Transverse colon (tissue), 4 donors: ENCODE measurements around the gene TPP2. TPM values are rescaled to one million over a fixed set of nuclear protein-coding genes. Genes with fewer than 3 reads are reported as not detected.

ENCODE experiments used
- DNase-seq: peaks from one replicate; pipeline ENCODE4 v3.0.0-alpha.2; 2019
- H3K27ac ChIP-seq, 4 donors: fragments of 200-600 bp; sonication (generic); 2 replicates each; pipeline ENCODE4 v1.5.1; 2016 to 2018; ENCODE audit warnings: inconsistent platforms in 4 of 4
- H3K27me3 ChIP-seq: fragments of 200-600 bp; sonication (generic); 2 replicates; pipeline ENCODE4 v1.5.1; 2017; ENCODE audit warnings: inconsistent platforms
- H3K36me3 ChIP-seq, 4 donors: fragments of 200-600 bp; sonication (generic); 2 replicates each; pipeline ENCODE4 v1.5.1; 2017 to 2019; ENCODE audit warnings: inconsistent platforms in 4 of 4
- H3K4me1 ChIP-seq, 4 donors: fragments of 200-600 bp; sonication (generic); 2 replicates each; pipeline ENCODE4 v1.5.1; 2017 to 2020; ENCODE audit warnings: inconsistent platforms in 4 of 4
- H3K4me3 ChIP-seq, 4 donors: fragments of 200-600 bp; sonication (generic); 1 replicate in 1 of 4; 2 replicates in 3 of 4; pipeline versions ENCODE4 v1.5.1 to v1.6.1; 2017 to 2019; ENCODE audit warnings: inconsistent platforms in 4 of 4
- H3K9me3 ChIP-seq, 2 donors: fragments of 200-600 bp; sonication (generic); 2 replicates each; pipeline ENCODE4 v1.5.1; 2017 to 2019; ENCODE audit warnings: inconsistent platforms in 2 of 2
- CTCF ChIP-seq, 5 experiments: fragments of 200-600 bp in 3 of 5; fragments of 450-650 bp in 2 of 5; sonication (generic) in 3 of 5; IDR thresholded peaks; 1 replicate in 2 of 5; 2 replicates in 3 of 5; pipeline ENCODE4 v1.5.1; 2016 to 2017; ENCODE audit warnings: antibody characterized with exemption in 5 of 5, inconsistent platforms in 3 of 5, mild to moderate bottlenecking in 2 of 5, moderate library complexity in 1 of 5
- EP300 ChIP-seq: sonication (generic); formaldehyde crosslinking; IDR thresholded peaks from one replicate; pipeline ENCODE4 v1.6.1; 2017; ENCODE audit warnings: antibody characterized with exemption, low read depth
- POLR2A ChIP-seq: fragments of 450-650 bp; IDR thresholded peaks from one replicate; pipeline ENCODE4 v1.6.1; 2016; ENCODE audit warnings: antibody characterized with exemption, mild to moderate bottlenecking, moderate library complexity
- POLR2AphosphoS5 ChIP-seq, 3 donors: sonication (generic); formaldehyde crosslinking; IDR thresholded peaks; one replicate each; pipeline ENCODE4 v1.6.1; 2016; ENCODE audit warnings: antibody characterized with exemption in 3 of 3
- WGBS, 2 donors: methylation state at CpG; one replicate each; pipeline ENCODE4 v1.1.5; 2018; ENCODE audit warnings: low coverage in 1 of 2; 5-methylcytosine and 5-hydroxymethylcytosine counted together
- in situ Hi-C, 4 donors: fragments of 200-750 bp; cut with MboI; loops; one replicate each; pipeline versions ENCODE4 v1.15.0 to v1.15.1; 2017; ENCODE audit warnings: low sequenced_read_pairs in 3 of 4, low pct_ligation_motif_present in 1 of 4, low pct_unique_long_range_greater_than_20kb in 1 of 4
- intact Hi-C: fragments of 100-400 bp; cut with DNase I; formaldehyde crosslinking; loops from one replicate; pipeline ENCODE4 v1.15.1; 2023; ENCODE audit warnings: low total_unique reads
- total RNA-seq, 4 donors: library from RNA; depleted of rRNA; stranded (reverse); fragments of >200 nt; gene quantifications; one replicate each; pipeline ENCODE4 v1.1.0, GENCODE V29; 2016

Gene TPP2
- total RNA-seq, 4 donors from 2014 or later, result 19.1 to 47.8 (median 30.3) TPM

- intact Hi-C loops (no loop called here), in situ Hi-C loops (no loop called here)
- H3K27me3 ChIP-seq, result no peaks in the 10 kb centered on the region
- no peak overlapping the region for H3K27ac ChIP-seq
- H3K4me1 ChIP-seq, result peaks cover 0 to 26% (median 5%) of the 10 kb centered on the region in 4 donors
- TF ChIP-seq POLR2AphosphoS5 (IDR thresholded peaks at IDR 0.05), result no peak
- no peak for TF ChIP-seq POLR2A
- TF ChIP-seq CTCF (IDR thresholded peaks at IDR 0.05), result no peak
- no peak for TF ChIP-seq EP300
- H3K36me3 ChIP-seq, result peaks cover 0 to 26% (median 7%) of the 10 kb centered on the region in 4 donors
- H3K4me3 ChIP-seq, result no peak overlapping the region
- no peak for DNase-seq
- H3K9me3 ChIP-seq, result no peaks in the 10 kb centered on the region
- WGBS, 2 donors, result 94 to 96% methylated on average over 4 to 9 of the region's 9 CpGs
Observed at GRCh38 chr13:102606537-102607309, 9.9 kb downstream of the TPP2 start.

GRCh38 chr13:102608974-102609373 lies 12.2 kb downstream of the TPP2 start:
- TF ChIP-seq POLR2A (no peak), CTCF (IDR thresholded peaks at IDR 0.05) (no peak), POLR2AphosphoS5 (IDR thresholded peaks at IDR 0.05) (no peak), EP300 (no peak)
- 82 to 89% methylated on average over 2 of the region's 2 CpGs for WGBS, 2 donors
- Histone ChIP-seq H3K4me1 (peaks cover 0 to 22% (median 7%) of the 10 kb centered on the region in 4 donors), H3K9me3 (no peaks in the 10 kb centered on the region), H3K36me3 (peaks cover 0 to 26% (median 7%) of the 10 kb centered on the region in 4 donors), H3K27me3 (no peaks in the 10 kb centered on the region), H3K27ac (no peak overlapping the region), H3K4me3 (no peak overlapping the region)
- no peak for DNase-seq
- in situ Hi-C loops (no loop called here), intact Hi-C loops (no loop called here)

- peaks cover 0 to 19% (median 7%) of the 10 kb centered on the region in 4 donors for H3K4me1 ChIP-seq
- H3K27me3 ChIP-seq, result no peaks in the 10 kb centered on the region
- WGBS, 2 donors, result 91% methylated on average over 4 of the region's 4 CpGs; no CpG with 5 or more reads in 1 of the 2 donors
- no peak for DNase-seq
- intact Hi-C loops, result no loop called here
- H3K36me3 ChIP-seq, result peaks cover 0 to 25% (median 7%) of the 10 kb centered on the region in 4 donors
- TF ChIP-seq CTCF (IDR thresholded peaks at IDR 0.05) (no peak), EP300 (no peak), POLR2AphosphoS5 (IDR thresholded peaks at IDR 0.05) (no peak), POLR2A (no peak)
- in situ Hi-C loops, result no loop called here
- peak overlapping the region in 2 of 4 donors; percentile 48 to 67 for H3K27ac ChIP-seq
- no peaks in the 10 kb centered on the region for H3K9me3 ChIP-seq
- H3K4me3 ChIP-seq, result no peak overlapping the region
Observed at GRCh38 chr13:102609696-102610095, 12.9 kb downstream of the TPP2 start.

GRCh38 chr13:102610296-102610895 lies 13.6 kb downstream of the TPP2 start:
- Histone ChIP-seq H3K4me1 (peaks cover 0 to 19% (median 7%) of the 10 kb centered on the region in 4 donors), H3K27ac (peak overlapping the region; percentile 27 to 67 (median 54)), H3K4me3 (no peak overlapping the region), H3K9me3 (no peaks in the 10 kb centered on the region), H3K36me3 (peaks cover 0 to 18% (median 4%) of the 10 kb centered on the region in 4 donors), H3K27me3 (no peaks in the 10 kb centered on the region)
- intact Hi-C loops (no loop called here), in situ Hi-C loops (no loop called here)
- 66 to 73% methylated on average over 9 of the region's 9 CpGs for WGBS, 2 donors
- DNase-seq, result peak; percentile 53
- TF ChIP-seq POLR2A, result no peak
- TF ChIP-seq EP300, result no peak
